Endothelial cell (in vitro differentiated cells): ENCODE data around the gene NSUN3. TPM values are rescaled to one million over a fixed set of nuclear protein-coding genes. Genes with fewer than 3 reads are reported as not detected.

Source experiments
- DNase-seq: peaks from one replicate; pipeline ENCODE4 v3.0.0; 2021; ENCODE audit warnings: low spot score
- H3K27ac Mint-ChIP-seq: one replicate; pipeline ENCODE4 v1.8.0; 2021; ENCODE audit warnings: mixed read lengths, inconsistent platforms; ENCODE audit not compliant: unreplicated experiment
- H3K27me3 Mint-ChIP-seq: one replicate; pipeline ENCODE4 v1.8.0; 2021; ENCODE audit warnings: mild to moderate bottlenecking, moderate library complexity, mixed read lengths, inconsistent platforms; ENCODE audit not compliant: unreplicated experiment
- H3K36me3 Mint-ChIP-seq: one replicate; pipeline ENCODE4 v1.8.0; 2021; ENCODE audit warnings: mild to moderate bottlenecking, low read depth, mixed read lengths, inconsistent platforms; ENCODE audit not compliant: unreplicated experiment
- H3K4me1 Mint-ChIP-seq: one replicate; pipeline ENCODE4 v1.8.0; 2021; ENCODE audit warnings: mild to moderate bottlenecking, mixed read lengths, inconsistent platforms; ENCODE audit not compliant: unreplicated experiment
- H3K4me3 Mint-ChIP-seq: one replicate; pipeline ENCODE4 v1.8.0; 2021; ENCODE audit warnings: mild to moderate bottlenecking, mixed read lengths, inconsistent platforms; ENCODE audit not compliant: unreplicated experiment
- H3K9me3 Mint-ChIP-seq: one replicate; pipeline ENCODE4 v1.8.0; 2021; ENCODE audit warnings: mixed read lengths, inconsistent platforms; ENCODE audit not compliant: unreplicated experiment
- CTCF ChIP-seq: fragments of 200-600 bp; sonication (generic); IDR thresholded peaks from one replicate; pipeline ENCODE4 v1.5.0; 2021; ENCODE audit warnings: antibody characterized with exemption; ENCODE audit not compliant: unreplicated experiment
- long read RNA-seq: library from polyadenylated mRNA; unstranded; transcript quantifications from one replicate; pipeline ENCODE4 v2.0.0, GENCODE V29; 2020; ENCODE audit not compliant: unreplicated experiment
- total RNA-seq: library from RNA; stranded (reverse); fragmentation: NEBNext Ultra II Directional; extraction: Animal tissue kit (Norgen Biotek cat#: 25700); gene quantifications from one replicate; pipeline ENCODE4 v1.2.1, GENCODE V29; 2021; ENCODE audit not compliant: unreplicated experiment

The NSUN3 gene
- total RNA-seq = 11.5 TPM
- long read RNA-seq, transcript NSUN3-201 (6 exons, 3,289 nt) = major isoform, 6 of 7 reads
- long read RNA-seq, partial matches to known transcripts = 0 of 7 reads
- long read RNA-seq, other reads (novel, unspliced or antisense) = 1 of 7 reads

DNA sequence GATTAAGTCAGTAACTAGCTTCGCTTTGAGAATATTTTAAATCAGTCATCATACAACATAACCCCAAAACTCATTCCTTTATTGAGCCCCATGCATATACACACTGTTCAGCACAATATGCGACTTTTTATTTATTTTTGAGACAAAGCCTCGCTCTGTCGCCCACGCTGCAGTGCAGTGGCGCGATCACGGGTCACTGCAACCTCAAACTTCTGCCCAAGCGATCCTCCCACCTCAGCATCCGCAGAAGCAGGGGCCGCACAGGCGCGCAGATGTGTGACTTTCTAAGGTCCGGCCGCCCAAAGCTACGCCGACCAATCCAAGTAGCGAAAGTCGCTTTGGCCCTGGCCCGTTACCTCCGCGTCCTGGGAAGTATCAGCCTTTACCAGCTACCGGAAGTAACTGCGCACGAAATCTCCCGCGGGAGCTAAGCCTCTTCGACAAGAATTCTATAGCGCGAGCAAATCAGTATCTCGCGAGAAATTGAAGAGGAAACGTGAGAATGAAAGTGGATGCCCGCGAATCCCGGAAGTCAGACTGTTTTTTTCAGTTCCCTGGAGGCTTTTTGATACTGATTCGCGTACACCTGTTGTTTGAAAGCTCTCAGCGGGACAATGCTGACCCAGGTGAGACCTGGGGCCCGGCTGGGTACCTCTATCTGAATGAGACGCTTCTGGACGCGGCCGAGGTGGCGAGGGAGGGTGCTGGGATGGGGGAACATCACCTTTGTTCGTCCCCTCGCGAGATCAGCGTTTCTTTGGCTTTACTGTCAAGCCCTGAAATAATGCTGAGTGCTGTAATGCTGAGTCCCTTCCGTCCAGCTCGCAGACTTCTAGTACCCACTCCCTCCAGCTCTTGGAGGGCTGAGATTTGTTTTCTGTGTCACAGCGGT is at the start of gene NSUN3, which contains the start of gene DHFR2:
NSUN3 (plus strand) TSS at position 549 of the 892 bp plus-strand sequence; CDS start at position 615, 66 bp downstream.
DHFR2 (minus strand) TSS at position 404 of the 892 bp plus-strand sequence. CDS start 1,405 bp downstream, outside the sequence.
- Mint-ChIP-seq H3K36me3 (peaks cover 14% of the 10 kb centered on the region), H3K27ac (peak within 1 kb of the TSS; percentile 99), H3K4me1 (peaks cover 8% of the 10 kb centered on the region), H3K27me3 (peaks cover 9% of the 10 kb centered on the region), H3K9me3 (no peaks in the 10 kb centered on the region), H3K4me3 (peak within 1 kb of the TSS; percentile 98)
- no peak for TF ChIP-seq CTCF
- DNase-seq = peak; percentile 87

DNA sequence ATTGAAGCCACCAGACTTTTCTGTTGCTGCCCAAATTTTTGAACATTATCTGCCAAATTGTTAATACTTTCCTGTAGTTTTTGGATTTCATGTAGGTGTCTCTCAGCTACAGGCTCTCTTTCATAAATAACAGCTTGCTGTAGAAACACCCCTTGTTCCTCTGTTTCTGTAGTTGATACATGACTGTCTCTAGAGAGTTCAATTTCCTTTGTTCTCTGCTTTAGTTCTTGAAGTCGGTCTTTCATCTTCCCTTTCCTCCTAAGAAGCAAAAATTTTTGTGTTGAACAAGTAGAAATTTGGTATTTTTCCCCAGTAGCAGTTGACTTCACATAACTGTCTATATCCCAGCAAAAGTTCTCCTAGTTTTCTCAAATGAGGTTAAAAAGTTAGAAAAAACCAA is 47.8 kb upstream of the NSUN3 start:
- TF ChIP-seq CTCF = no peak
- DNase-seq = no peak
- H3K36me3 Mint-ChIP-seq = peaks cover 9% of the 10 kb centered on the region
- H3K4me3 Mint-ChIP-seq = no peak overlapping the region
- no peak overlapping the region for H3K27ac Mint-ChIP-seq
- no peaks in the 10 kb centered on the region for H3K9me3 Mint-ChIP-seq
- H3K4me1 Mint-ChIP-seq = peaks cover 3% of the 10 kb centered on the region
- H3K27me3 Mint-ChIP-seq = no peaks in the 10 kb centered on the region

GRCh38 chr3:94019659-94020058 is 43.2 kb upstream of the NSUN3 start:
- H3K27ac Mint-ChIP-seq = no peak overlapping the region
- H3K4me1 Mint-ChIP-seq = no peaks in the 10 kb centered on the region
- no peak overlapping the region for H3K4me3 Mint-ChIP-seq
- H3K27me3 Mint-ChIP-seq = no peaks in the 10 kb centered on the region
- no peaks in the 10 kb centered on the region for H3K9me3 Mint-ChIP-seq
- no peaks in the 10 kb centered on the region for H3K36me3 Mint-ChIP-seq
- DNase-seq = no peak
- TF ChIP-seq CTCF = no peak

DNA sequence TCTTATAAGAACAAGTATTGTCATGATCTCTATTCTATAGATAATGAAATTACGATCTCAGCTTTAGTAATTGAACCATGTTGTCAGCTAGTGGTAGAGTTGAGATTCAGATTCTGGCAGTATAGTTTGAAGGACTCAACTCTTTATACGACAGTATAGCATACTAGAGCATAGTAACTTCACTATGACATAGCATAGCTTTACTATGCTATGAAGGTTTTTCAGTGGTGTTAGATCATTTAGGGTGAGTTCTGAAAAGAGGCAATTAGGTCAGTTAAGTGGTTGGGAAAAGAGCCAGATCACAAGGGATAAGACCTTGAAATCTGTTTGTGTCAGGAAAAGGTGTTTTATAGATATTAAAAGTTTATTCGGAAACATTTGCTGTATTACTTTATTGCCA is 42.6 kb upstream of the NSUN3 start:
- Mint-ChIP-seq H3K36me3 (no peaks in the 10 kb centered on the region), H3K27me3 (no peaks in the 10 kb centered on the region), H3K4me1 (no peaks in the 10 kb centered on the region), H3K9me3 (no peaks in the 10 kb centered on the region), H3K27ac (no peak overlapping the region), H3K4me3 (no peak overlapping the region)
- no peak for DNase-seq
- no peak for TF ChIP-seq CTCF

- Mint-ChIP-seq H3K4me1 (peaks cover 5% of the 10 kb centered on the region), H3K27me3 (no peaks in the 10 kb centered on the region), H3K4me3 (no peak overlapping the region), H3K27ac (no peak overlapping the region), H3K9me3 (no peaks in the 10 kb centered on the region), H3K36me3 (no peaks in the 10 kb centered on the region)
- TF ChIP-seq CTCF = no peak
- no peak for DNase-seq
Observed at GRCh38 chr3:94024385-94024784, 38.5 kb upstream of the NSUN3 start.
